HCT116 (cell line): ENCODE data around the gene KLHDC3. TPM values are rescaled to one million over a fixed set of nuclear protein-coding genes. Genes with fewer than 3 reads are reported as not detected.

Experiments
- ATAC-seq: fragments of 200-7000 bp; cut with Tn5 transposase; 2 replicates; pipeline ENCODE4 v1.9.1; 2020; ENCODE audit warnings: mild to moderate bottlenecking, moderate library complexity
- BruUV-seq: library from RNA; stranded (reverse); fragments of 400-500 nt; replicated peaks from 2 replicates; lab custom pipeline; 2021; lab: Mats Ljungman, UMichigan
- CTCF ChIA-PET: fragments of 300-600 bp; sonication (Branson Sonifier 250); formaldehyde crosslinking; loops from one replicate; lab custom pipeline; 2021; ENCODE audit warnings: antibody characterized with exemption; lab: Charles Lee
- POLR2A ChIA-PET: fragments of 300-600, 350-600 bp; sonication (Branson Sonifier 250); formaldehyde crosslinking; loops from one replicate; lab custom pipeline; 2021; ENCODE audit warnings: antibody characterized with exemption; lab: Charles Lee
- RAD21 ChIA-PET, 2 experiments: fragments of 300-600 bp; sonication (Branson Sonifier 250); formaldehyde crosslinking; loops; one replicate each; lab custom pipeline; 2023; ENCODE audit warnings: low total read pairs in 2 of 2; ENCODE audit not compliant: uncharacterized antibody in 2 of 2, unreplicated experiment in 2 of 2, low non-redundant PET in 1 of 2; lab: Charles Lee
- DNase-seq: peaks from one replicate; pipeline ENCODE4 v3.0.0-alpha.2; 2010; ENCODE audit warnings: low read depth, low spot score
- H2AFZ ChIP-seq: fragments of 200-600 bp; shearing (Covaris generic), sonication (generic); 2 replicates; pipeline ENCODE4 v1.6.1; 2017; ENCODE audit warnings: low read depth, mixed run types, mixed read lengths, antibody characterized with exemption, low read length; ENCODE audit not compliant: poor library complexity, severe bottlenecking
- H3K27ac ChIP-seq: 2 replicates; pipeline ENCODE4 v1.5.1; 2012; ENCODE audit warnings: low read depth, low read length
- H3K27me3 ChIP-seq: fragments of 200-600 bp; sonication (generic); 2 replicates; pipeline ENCODE4 v1.6.1; 2016; ENCODE audit warnings: mixed run types, low read length, mixed read lengths; ENCODE audit not compliant: insufficient read depth
- H3K36me3 ChIP-seq, 2 experiments: fragments of 200-500 bp in 1 of 2; fragments of 200-600 bp in 1 of 2; sonication (Bioruptor generic) in 1 of 2; sonication (generic) in 1 of 2; 2 replicates each; pipeline versions ENCODE4 v1.5.1 to v1.6.1; 2014 to 2016; ENCODE audit warnings: low read length in 2 of 2, inconsistent platforms in 1 of 2, mixed read lengths in 1 of 2, mixed run types in 1 of 2; ENCODE audit not compliant: insufficient read depth in 2 of 2, control insufficient read depth in 1 of 2
- H3K4me1 ChIP-seq, 2 experiments: fragments of 200-600 bp in 1 of 2; sonication (generic) in 1 of 2; 2 replicates each; pipeline versions ENCODE4 v1.5.1 to v1.6.1; 2012 to 2017; ENCODE audit warnings: low read length in 2 of 2, inconsistent platforms in 1 of 2, mild to moderate bottlenecking in 1 of 2, mixed read lengths in 1 of 2, mixed run types in 1 of 2, moderate library complexity in 1 of 2; ENCODE audit not compliant: insufficient read depth in 2 of 2, control insufficient read depth in 1 of 2
- H3K4me2 ChIP-seq: fragments of 200-600 bp; sonication (generic); 2 replicates; pipeline ENCODE4 v1.6.1; 2017; ENCODE audit warnings: mixed run types, low read length, mixed read lengths
- H3K4me3 ChIP-seq, 2 experiments: fragments of 200-600 bp in 1 of 2; sonication (generic) in 1 of 2; replicated peaks in 1 of 2; 2 replicates each; pipeline ENCODE4 v1.5.1; 2011 to 2016; ENCODE audit warnings: low read length in 2 of 2, control low read depth in 1 of 2, low read depth in 1 of 2, mild to moderate bottlenecking in 1 of 2, mixed read lengths in 1 of 2, mixed run types in 1 of 2
- H3K79me2 ChIP-seq: fragments of 200-600 bp; sonication (generic); 2 replicates; pipeline ENCODE4 v1.6.1; 2017; ENCODE audit warnings: mild to moderate bottlenecking, mixed run types, low read length, moderate library complexity, mixed read lengths; ENCODE audit not compliant: insufficient read depth
- H3K9ac ChIP-seq: fragments of 200-600 bp; sonication (generic); 2 replicates; pipeline ENCODE4 v1.6.1; 2016; ENCODE audit warnings: low read length, mixed read lengths
- H3K9me2 ChIP-seq: fragments of 200-600 bp; sonication (generic), shearing (Covaris generic); 2 replicates; pipeline ENCODE4 v1.6.1; 2017; ENCODE audit warnings: mixed run types, mild to moderate bottlenecking, moderate library complexity; ENCODE audit not compliant: insufficient read depth
- H3K9me3 ChIP-seq, 2 experiments: fragments of 200-500 bp in 1 of 2; fragments of 200-600 bp in 1 of 2; sonication (Bioruptor generic) in 1 of 2; sonication (generic) in 1 of 2; 2 replicates each; pipeline ENCODE4 v1.6.1; 2014 to 2017; ENCODE audit warnings: low read length in 2 of 2, mixed read lengths in 2 of 2, inconsistent platforms in 1 of 2, low read depth in 1 of 2, mild to moderate bottlenecking in 1 of 2, mixed run types in 1 of 2, moderate library complexity in 1 of 2; ENCODE audit not compliant: control insufficient read depth in 1 of 2, insufficient read depth in 1 of 2
- H4K20me1 ChIP-seq: fragments of 200-600 bp; sonication (generic), shearing (Covaris generic); 2 replicates; pipeline ENCODE4 v1.6.1; 2017; ENCODE audit warnings: mixed run types, mild to moderate bottlenecking, moderate library complexity; ENCODE audit not compliant: insufficient read depth
- EGR1 ChIP-seq: IDR thresholded peaks from 2 replicates; pipeline ENCODE4 v1.6.1; 2012; ENCODE audit warnings: low read depth
- ELF1 ChIP-seq: IDR thresholded peaks from 2 replicates; pipeline ENCODE4 v1.6.1; 2012; ENCODE audit warnings: low read depth, borderline replicate concordance
- EZH2 ChIP-seq: fragments of 200-600 bp; sonication (generic); IDR thresholded peaks from 2 replicates; pipeline ENCODE4 v1.6.1; 2017; ENCODE audit warnings: antibody characterized with exemption, mixed run types
- FOSL1 ChIP-seq: IDR thresholded peaks from 2 replicates; pipeline ENCODE4 v1.6.1; 2012; ENCODE audit warnings: low read depth
- JUND ChIP-seq: IDR thresholded peaks from 2 replicates; pipeline ENCODE4 v1.6.1; 2012
- POLR2AphosphoS5 ChIP-seq: IDR thresholded peaks from 2 replicates; pipeline ENCODE4 v1.6.1; 2011; ENCODE audit warnings: mild to moderate bottlenecking, low read depth, low read length, moderate library complexity
- SP1 ChIP-seq: IDR thresholded peaks from 2 replicates; pipeline ENCODE4 v1.6.1; 2012; ENCODE audit warnings: low read depth
- TCF7L2 ChIP-seq: IDR thresholded peaks from 2 replicates; pipeline ENCODE4 v1.7.0; 2011; ENCODE audit warnings: borderline replicate concordance, inconsistent platforms; ENCODE audit not compliant: insufficient read depth, insufficient read length; ENCODE audit errors: extremely low read depth
- ZFX ChIP-seq: fragments of 450-650 bp; IDR thresholded peaks from 2 replicates; pipeline ENCODE4 v1.6.1; 2017
- intact Hi-C: fragments of 100-400 bp; cut with micrococcal nuclease; formaldehyde crosslinking; loops from 2 replicates; pipeline ENCODE4 v1.10.0; 2022
- total RNA-seq: library from RNA; stranded (reverse); gene quantifications from one replicate; pipeline ENCODE4 v1.2.1, GENCODE V29; 2021; ENCODE audit not compliant: unreplicated experiment
- TF ChIP-seq, protein P1 (sequence below): IDR thresholded peaks from 2 replicates; pipeline ENCODE4 v1.6.1; 2012; ENCODE audit warnings: low read depth
- TF ChIP-seq, protein P2 (sequence below), 3 experiments: fragments of 200-600 bp in 1 of 3; sonication (generic) in 1 of 3; IDR thresholded peaks in 2 of 3; conservative IDR thresholded peaks in 1 of 3; 2 replicates each; pipeline ENCODE4 v1.5.1; 2012 to 2017; ENCODE audit warnings: low read depth in 2 of 3, low read length in 2 of 3, antibody characterized with exemption in 1 of 3, borderline replicate concordance in 1 of 3, control low read depth in 1 of 3, mild to moderate bottlenecking in 1 of 3, mixed read lengths in 1 of 3, mixed run types in 1 of 3, moderate library complexity in 1 of 3; ENCODE audit not compliant: insufficient read depth in 1 of 3

Gene KLHDC3
- total RNA-seq, 1 experiment from 2014 or later: 67.2 TPM

DNA sequence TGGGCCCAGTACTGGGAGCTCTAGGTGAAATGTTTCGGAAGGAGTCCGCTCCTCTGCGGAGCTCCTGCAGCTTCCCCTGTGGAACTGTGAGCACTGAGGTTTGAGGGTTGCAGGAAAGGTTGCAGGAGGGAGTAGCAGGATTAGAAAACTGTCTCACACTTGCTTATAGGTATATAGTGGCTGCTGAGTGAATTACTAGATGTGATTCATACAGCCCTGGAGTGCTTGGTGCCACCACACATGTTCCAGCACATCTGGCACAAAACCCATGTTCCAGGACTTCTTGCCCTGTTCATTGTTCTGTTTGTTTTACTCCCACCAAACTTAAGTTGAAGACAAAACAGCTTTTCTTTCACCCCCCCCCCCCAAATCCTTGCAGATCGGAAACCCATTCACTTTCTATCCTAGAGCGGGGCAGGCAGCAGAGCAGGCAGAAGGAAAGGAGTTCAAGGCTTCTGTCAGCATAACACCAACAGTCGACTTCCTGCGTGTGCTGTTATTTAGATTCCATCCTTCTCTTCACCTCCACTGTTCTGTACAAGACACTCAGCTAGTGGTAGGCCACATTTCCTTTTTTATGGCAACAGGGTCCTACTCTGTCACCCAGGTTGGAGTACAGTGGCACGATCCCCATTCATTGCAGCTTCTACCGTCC lies 34.4 kb upstream of the KLHDC3 start:
- H3K4me3 ChIP-seq: peak overlapping the region; percentile 87 to 90
- TF ChIP-seq, protein P1, sequence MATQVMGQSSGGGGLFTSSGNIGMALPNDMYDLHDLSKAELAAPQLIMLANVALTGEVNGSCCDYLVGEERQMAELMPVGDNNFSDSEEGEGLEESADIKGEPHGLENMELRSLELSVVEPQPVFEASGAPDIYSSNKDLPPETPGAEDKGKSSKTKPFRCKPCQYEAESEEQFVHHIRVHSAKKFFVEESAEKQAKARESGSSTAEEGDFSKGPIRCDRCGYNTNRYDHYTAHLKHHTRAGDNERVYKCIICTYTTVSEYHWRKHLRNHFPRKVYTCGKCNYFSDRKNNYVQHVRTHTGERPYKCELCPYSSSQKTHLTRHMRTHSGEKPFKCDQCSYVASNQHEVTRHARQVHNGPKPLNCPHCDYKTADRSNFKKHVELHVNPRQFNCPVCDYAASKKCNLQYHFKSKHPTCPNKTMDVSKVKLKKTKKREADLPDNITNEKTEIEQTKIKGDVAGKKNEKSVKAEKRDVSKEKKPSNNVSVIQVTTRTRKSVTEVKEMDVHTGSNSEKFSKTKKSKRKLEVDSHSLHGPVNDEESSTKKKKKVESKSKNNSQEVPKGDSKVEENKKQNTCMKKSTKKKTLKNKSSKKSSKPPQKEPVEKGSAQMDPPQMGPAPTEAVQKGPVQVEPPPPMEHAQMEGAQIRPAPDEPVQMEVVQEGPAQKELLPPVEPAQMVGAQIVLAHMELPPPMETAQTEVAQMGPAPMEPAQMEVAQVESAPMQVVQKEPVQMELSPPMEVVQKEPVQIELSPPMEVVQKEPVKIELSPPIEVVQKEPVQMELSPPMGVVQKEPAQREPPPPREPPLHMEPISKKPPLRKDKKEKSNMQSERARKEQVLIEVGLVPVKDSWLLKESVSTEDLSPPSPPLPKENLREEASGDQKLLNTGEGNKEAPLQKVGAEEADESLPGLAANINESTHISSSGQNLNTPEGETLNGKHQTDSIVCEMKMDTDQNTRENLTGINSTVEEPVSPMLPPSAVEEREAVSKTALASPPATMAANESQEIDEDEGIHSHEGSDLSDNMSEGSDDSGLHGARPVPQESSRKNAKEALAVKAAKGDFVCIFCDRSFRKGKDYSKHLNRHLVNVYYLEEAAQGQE: no peak
- 0 out of 2 replicates have a peak, but pooled peaks have one; percentile 4 for TF ChIP-seq SP1
- ChIA-PET CTCF (no interaction called here), POLR2A (interaction anchor here (0.9 to 1.6 kb wide), 4 partner anchors 8 to 195 kb away, joined by 3 to 6 read pairs (median 5); partner anchors contain the start of genes CNPY3 and RRP36), RAD21 (no interaction called here)
- H3K36me3 ChIP-seq: no peaks in the 10 kb centered on the region
- no peaks in the 10 kb centered on the region for H3K27me3 ChIP-seq
- H2AFZ ChIP-seq: no peak overlapping the region
- H4K20me1 ChIP-seq: no peaks in the 10 kb centered on the region
- peak overlapping the region; percentile 79 for H3K9ac ChIP-seq
- peak overlapping the region; percentile 82 for H3K27ac ChIP-seq
- peaks cover 4 to 28% of the 10 kb centered on the region in 2 experiments; a peak in 2 of 4 replicates for H3K4me1 ChIP-seq
- peaks cover 26% of the 10 kb centered on the region for H3K79me2 ChIP-seq
- no peaks in the 10 kb centered on the region for H3K9me3 ChIP-seq
- TSS peak; percentile 98 for BruUV-seq
- ATAC-seq (peak; percentile 5; the same call in 1 of the 2 replicates), DNase-seq (no peak)
- H3K9me2 ChIP-seq: no peaks in the 10 kb centered on the region
- intact Hi-C loops: no loop called here
- H3K4me2 ChIP-seq: peak overlapping the region; percentile 94

DNA sequence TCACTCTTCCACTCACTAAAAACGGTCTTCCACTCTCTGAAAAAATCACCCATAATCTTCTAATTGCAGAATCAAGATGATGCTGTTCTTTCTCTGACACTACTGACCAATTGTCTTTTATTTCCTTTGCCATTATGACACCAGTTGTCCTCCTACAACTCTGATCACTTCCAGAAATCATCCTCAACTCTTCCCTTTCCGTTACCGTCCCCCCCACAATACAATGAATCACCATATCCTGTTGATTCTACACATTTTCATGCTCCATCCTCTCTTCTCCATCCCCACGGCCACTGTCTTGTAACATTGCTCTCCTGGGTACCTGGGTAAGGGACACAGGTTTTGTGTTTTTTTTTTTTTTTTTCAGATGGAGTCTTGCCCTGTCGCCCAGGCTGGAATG lies 32.2 kb upstream of the KLHDC3 start:
- Histone ChIP-seq H3K4me2 (no peak overlapping the region), H3K27me3 (no peaks in the 10 kb centered on the region), H3K79me2 (peaks cover 39% of the 10 kb centered on the region), H3K4me3 (no peak overlapping the region), H3K4me1 (peaks cover 10 to 40% of the 10 kb centered on the region in 2 experiments; a peak in 3 of 4 replicates), H3K9me3 (no peaks in the 10 kb centered on the region), H2AFZ (no peak overlapping the region), H4K20me1 (no peaks in the 10 kb centered on the region), H3K27ac (no peak overlapping the region), H3K9me2 (no peaks in the 10 kb centered on the region), H3K9ac (no peak overlapping the region), H3K36me3 (no peaks in the 10 kb centered on the region)
- ATAC-seq: no peak
- ChIA-PET RAD21 (no interaction called here), CTCF (no interaction called here), POLR2A (interaction anchor here (0.6 kb wide), 1 partner anchor 32 kb away, joined by 4 read pairs; the partner anchor contains the start of genes KLHDC3 and MEA1)
- intact Hi-C loops: no loop called here
- BruUV-seq: no TSS peak
- no peak for DNase-seq
- TF ChIP-seq JUND (no peak), ELF1 (no peak), TCF7L2 (no peak), EGR1 (no peak), POLR2AphosphoS5 (no peak), FOSL1 (no peak), ZFX (no peak), EZH2 (no peak)
- TF ChIP-seq, protein P2, sequence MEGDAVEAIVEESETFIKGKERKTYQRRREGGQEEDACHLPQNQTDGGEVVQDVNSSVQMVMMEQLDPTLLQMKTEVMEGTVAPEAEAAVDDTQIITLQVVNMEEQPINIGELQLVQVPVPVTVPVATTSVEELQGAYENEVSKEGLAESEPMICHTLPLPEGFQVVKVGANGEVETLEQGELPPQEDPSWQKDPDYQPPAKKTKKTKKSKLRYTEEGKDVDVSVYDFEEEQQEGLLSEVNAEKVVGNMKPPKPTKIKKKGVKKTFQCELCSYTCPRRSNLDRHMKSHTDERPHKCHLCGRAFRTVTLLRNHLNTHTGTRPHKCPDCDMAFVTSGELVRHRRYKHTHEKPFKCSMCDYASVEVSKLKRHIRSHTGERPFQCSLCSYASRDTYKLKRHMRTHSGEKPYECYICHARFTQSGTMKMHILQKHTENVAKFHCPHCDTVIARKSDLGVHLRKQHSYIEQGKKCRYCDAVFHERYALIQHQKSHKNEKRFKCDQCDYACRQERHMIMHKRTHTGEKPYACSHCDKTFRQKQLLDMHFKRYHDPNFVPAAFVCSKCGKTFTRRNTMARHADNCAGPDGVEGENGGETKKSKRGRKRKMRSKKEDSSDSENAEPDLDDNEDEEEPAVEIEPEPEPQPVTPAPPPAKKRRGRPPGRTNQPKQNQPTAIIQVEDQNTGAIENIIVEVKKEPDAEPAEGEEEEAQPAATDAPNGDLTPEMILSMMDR (IDR thresholded peaks at IDR 0.05 in 2 of 3, conservative IDR thresholded peaks at IDR 0.05 in 1 of 3; ENCODE audit: borderline replicate concordance in 1 of 3, insufficient read depth in 1 of 3, low read depth in 2 of 3, low read length in 2 of 3): no peak
